ENCODE data around the gene LRFN2.

LRFN2 gene

DNA sequence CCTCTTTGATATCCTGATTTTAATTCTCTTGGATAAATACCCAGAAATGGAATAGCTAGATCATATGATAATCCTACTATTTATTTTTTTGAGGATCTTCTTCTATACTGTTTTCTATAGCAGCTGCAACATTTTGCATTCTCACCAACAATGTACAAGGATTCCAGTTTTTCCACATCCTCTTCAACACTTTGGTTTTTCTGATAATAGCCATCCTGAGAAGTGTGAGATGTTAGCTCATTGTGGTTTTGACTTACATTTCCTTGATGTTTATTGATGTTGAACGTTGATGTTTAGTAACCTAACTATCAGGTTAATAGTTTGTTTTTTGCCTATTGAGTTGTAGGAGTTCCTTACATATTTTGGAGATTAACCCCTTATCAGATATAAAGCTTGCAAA, 217.3 kb downstream of the LRFN2 start:
- no peak for DNase-seq

DNA sequence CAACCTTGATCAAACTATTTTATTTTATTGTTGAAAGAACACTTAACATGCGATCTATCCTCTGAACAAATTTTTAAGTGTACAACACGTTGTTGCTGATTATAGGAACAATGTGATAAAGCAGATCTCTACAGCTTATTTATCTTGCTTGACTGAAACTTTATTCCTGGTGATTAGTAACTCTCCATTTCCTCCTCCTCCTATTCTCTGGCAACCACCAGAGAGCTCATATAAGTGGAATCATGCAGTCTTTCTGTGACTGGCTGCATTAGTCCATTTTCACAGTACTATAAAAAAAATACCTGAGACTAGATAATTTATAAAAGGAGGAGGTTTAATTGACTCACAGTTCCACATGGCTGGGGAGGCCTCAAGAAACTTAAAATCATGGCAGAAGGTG, 218.1 kb downstream of the LRFN2 start:
- no peak for DNase-seq

DNA sequence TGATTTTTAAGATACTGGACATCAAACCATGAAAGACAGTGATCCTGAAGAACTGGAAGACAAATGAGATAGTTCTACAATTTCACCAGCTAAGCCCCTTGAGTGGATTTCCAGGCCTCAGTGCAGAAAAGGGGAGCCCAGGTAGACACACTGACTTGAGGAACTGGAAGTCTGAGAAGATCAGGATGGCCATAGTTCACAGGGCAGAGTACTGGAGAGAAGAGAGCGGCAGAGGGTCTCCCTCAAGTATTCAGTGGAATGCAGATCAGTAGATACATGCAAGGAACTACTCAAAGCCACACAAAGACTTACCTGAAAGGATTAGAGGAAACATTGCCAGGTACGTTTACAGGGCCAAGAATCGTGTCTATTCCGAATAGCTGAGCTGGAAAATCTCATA, 224.3 kb downstream of the LRFN2 start:
- DNase-seq = no peak

DNA sequence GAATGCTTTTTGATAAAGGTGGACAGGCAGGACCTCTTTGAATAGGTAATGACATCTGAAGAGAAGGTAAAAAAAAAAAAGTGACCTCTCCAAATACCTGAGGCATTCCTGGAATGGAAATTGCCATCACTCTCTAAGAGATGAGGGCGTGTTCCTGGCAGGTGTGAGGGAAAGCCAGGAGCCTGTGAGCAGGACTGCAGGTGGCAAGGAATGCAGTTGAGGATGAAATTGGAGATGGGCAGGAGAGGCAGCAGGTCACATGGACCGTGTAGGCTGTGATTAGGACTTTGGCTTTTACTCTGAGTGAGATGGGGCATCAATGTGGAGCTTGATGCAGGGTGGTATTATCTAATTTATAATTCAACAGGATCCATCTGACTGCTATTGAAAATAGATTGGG, 227.4 kb downstream of the LRFN2 start:
- no peak for DNase-seq

DNA sequence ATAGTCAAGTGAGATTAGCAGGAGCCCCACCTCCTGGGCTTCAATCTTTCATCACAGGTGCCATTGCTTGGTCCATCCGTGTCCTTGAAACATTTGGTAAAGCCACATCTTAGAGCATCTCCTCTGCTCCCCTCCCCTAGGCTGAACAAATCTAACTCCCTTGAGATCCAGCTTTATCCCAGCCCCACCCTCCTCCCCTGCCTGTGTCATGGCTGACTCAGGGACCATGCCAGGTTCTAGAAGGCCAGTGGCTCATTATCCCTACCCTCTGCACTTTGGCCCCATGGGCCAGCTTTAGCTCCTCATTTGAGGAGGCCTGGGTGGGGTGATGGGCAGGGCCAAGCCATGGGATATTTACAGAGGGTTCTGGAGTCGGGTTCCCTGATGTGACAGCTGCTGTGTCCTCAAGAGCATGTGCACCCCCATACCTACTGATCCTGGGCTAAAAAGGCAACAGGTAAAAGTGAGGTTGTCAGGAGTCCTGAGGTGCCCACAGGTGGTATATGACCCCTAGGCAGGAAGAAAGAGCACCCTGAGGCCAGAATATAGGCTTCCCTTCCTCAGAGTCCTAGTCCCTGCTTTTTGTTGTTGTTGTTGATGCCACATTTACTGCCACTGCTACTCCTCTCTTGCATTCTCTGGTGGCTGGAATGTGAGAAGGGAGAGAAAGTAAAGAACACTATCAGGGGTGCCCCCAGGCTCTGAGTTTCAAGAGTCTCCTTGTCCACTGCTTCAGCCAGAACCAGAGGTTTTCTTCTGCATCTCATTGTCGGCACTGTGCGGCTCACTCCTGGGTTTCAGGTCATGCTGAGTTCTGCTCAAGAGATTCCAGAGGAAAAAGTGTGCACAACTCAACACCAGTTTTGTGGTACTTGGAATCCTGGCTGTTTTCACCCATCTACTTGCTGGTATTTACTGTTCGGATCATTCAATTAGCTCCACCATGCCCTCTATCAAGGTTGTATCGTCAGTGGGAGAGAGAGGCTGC, 228.4 kb downstream of the LRFN2 start:
- no peak for DNase-seq

DNA sequence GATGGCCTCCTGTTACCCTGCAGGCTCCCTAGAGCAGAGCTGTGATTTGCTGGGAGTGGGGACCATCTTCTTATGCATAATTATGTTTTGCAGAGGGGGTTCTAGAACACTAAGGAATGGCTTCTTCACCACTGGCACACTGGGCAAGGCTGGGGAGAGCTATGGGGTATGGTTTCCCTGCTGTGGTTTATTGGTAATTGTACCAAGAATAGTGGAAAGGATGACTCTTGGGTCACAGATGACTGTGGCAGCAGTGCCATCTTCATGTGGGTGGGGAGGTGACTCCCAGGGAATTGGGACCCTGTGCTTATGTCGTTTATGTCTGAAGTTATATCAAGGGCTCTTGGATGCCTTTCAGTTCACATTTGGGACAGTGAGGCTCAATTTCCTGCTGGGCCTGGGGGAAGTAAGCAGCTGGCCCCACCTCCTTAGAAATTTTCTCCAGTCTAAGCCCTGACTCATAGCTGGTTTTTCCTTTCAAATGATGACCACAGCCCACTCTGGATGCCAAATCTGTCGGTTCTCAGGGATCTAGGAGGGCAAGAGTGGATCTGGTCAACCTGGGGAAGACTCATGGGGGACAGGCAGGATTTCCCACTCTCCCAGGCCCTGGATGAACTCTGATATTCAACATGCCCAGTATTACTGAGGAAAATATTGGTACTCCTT, 230.8 kb downstream of the LRFN2 start:
- DNase-seq = no peak

DNA sequence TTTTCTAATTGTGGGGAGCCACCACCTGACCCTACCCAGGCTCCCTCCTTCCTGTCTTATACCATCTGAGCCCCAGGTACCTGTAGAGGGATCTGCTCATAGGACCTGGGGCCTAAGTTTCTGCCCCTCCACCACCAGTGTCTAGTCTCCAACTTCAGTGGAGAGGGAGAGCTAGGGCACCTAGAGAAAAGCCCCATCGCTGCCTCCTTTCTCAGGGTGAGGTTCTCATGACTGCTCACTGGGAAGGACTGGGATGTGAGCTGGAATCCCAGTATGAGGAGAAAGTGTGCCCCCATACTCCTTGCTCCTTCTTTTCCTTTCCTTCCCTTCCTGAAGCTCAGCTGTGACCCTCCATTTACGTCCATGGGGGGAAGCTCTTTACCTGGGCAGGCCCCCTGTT, 231.6 kb downstream of the LRFN2 start:
- DNase-seq = no peak

DNA sequence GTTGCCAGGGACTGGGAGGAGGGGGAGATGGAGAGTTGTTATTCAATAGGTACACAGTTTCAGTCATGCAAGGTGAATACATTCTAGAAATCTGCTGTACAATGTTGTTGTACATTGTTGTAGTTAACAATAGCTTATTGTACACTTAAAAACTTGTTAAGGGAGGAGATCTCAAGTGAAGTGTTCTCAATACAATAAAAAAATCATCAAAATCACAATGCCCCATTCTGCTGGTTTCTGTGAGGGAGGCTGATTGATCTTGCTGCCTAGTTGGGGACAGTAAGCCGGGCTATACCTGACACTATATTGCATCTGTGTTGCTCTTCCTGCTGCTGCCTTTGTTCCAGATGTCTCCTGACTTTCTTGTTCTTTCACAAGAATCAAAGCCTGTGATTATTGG, 232.1 kb downstream of the LRFN2 start:
- no peak for DNase-seq

DNA sequence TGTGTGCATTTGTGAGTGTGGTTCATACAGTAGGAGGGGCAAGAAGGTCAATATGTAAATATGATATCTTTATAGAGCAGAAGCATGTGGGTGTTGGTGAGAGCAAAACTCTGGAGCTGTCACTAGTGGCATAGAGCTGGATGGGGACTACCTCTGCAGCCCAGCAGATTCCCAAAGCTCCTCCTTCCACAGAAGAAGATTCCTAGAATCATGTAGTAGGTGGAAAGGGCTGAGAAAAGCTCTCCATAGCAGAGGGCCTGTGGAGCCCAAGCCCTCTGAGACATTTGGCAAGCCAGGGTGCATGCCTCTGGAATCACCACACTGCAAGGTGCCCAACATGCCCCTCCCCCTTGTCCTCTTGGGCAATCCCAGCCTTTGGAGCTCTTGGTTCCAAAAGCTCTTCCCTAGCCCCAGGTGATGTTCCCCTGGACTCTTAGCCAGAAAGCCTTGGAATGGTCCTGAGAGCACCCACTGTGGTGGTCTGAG, 233.2 kb downstream of the LRFN2 start:
- DNase-seq = no peak

DNA sequence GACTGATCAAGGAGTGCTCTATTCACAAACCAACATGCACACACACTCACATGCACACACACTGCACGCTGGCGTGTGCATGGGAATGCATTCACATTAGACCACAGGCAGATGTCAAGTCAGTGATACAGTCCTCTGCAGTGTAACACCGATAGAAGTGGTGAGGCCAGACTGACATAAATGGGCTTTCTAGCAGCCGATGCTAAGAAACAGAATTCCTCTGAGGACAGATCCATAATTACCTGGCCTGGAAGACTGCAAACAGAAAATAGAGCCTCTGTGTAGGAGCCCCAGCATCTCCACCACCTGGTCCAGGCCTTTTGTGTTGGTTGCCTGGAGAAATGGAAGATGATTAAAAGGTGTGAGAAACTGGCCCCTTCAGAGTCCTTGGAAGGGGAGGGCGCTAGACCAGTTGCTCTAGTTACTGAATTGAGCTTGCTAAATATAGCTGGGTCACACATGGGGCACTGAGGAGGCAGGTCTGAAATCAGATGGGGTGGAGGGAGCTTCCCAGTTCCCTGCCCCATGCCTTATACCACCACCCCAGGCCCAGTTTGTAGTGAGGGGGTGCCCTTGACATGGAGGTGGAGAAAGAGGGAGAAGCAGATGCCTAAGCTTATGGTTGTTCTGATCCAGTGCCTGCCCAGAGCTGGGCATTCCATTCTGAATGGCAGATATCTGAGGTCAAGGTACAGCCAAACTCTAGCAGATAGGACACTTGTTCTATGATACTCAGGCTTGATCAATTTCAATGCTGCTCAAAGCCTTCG, 233.8 kb downstream of the LRFN2 start:
- no peak for DNase-seq

DNA sequence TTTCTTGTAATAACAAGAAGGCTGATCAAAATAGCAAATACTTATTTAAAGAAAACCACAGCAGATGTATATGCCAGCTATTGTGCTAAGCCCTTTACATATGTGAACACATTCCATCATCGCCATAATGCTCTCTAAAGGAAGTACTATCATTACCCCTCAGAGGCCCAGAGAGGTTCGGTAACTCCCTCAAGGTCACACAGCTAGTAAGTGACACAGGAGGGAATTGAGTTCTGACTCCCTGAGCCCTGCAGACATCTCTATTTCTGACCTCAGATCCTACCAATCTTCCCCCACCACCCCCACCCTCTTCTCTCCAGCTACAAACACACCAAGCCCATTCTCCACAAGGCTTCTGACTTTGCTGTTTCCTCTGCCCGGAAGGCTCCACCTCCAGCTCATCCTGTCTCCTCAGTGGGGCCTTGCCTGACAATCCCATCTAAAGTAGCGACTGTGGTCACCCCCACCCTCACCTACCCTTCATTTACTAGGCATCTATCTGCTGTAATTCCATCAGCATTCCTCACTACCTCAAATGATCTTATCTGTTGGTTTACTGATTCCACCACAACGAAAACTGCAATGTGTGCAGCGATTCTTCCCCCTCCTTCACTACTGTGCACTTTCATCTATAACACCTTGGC, 234.5 kb downstream of the LRFN2 start:
- no peak for DNase-seq

DNA sequence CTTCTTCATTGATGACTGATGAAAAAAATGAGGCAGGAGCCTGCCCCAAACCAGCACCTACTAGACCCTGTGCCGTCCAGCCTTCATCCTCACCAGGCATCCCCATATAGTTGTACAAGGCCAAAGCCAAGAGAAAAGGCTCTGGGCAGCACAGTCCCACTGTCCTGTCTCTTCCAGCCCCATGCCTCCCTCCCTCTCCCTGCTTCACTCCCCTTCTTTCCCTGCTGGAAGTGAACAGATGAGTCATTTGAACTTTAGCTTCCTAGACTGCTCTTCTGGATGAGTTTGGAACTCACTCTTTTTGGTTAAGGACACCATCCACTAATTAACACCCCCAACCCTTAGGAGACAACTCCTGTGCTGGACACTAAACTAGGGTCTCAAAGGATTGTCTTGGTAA, 235.2 kb downstream of the LRFN2 start:
- DNase-seq = no peak

DNA sequence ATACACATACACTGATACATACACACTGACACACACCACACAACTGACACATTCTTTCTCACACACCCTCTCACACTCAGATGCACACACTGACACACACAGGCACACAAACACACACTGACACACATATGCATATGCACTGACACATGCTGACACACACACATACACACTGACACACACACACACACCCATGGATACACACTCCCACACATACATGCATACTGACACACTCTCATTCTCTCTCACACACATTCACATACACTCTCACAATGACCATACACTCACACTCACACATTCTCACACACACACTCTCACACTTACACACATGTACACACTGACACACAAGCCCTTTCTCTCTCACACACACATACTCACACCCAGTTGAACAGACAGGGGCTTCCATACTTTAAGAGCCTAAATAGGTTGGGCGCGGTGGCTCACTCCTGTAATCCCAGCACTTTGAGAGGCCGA, 236.4 kb downstream of the LRFN2 start:
- DNase-seq = no peak

DNA sequence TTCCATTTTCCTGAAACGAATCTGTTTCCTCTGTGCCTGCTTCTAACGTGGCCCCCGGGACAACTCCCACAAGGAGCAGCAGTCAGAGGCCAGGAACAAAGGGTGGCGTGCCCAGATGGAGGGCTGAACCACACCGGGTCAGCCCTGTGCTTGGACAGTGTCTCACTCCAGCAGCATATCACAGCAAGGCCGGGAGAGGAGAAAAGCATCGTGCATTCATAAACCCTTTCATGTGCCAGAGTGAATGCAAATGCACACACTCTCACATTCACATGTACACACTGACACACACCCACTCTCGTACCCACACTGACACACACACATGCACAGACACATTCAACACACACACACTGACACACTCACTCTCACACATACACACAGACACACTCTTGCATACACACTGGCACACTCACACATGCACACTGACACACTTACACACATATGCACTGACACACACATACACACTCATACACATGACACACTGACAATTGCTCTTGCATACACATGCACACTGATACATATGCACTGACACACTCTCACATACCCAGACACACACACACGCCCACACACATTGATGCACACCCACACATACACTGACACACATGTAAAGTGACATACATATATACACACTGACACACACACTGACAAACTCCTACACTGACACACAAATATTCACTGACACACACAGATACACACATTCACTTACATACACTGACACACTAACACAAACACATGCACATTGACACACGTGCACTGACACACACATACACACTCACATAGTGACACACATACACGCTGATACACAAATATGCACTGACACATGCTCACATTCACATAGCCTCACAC, 237.0 kb downstream of the LRFN2 start:
- DNase-seq = no peak

DNA sequence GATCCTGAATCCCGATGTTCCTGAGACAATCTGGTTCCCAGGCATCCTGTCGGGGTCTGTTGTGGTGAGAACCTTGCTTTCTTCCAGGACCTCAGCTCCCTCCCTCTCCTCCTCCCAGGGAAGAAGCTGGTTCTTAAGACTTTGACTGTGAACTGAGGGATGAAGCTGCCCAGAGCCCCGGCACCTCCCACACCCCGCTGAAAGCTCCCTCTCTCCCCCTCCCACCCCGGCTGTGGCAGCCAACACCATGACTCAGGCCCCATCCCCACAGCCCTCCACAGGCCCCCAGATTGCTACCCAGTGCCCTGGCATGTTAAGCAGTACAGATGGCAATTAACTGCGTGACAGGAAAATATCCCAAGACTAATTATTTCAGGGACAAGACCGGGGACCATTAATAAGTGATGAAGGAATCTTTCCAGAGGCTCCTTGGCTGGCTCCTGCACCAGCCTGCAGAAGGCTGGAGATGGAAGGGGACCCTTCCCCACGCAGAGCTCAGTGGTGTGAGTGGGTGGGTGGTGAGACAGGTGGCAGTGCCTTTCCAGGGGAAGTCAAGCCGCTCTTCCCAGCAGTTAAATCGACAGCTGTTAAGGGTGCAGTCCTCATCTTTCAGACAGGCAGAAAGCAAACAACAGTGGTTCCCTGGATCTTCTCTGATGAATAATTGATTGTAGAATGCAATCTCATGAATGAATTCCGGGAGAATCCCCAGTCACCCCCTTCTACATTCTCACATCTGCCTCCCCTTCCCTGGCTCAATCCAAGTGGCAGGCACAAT, 237.9 kb downstream of the LRFN2 start:
- DNase-seq = no peak

DNA sequence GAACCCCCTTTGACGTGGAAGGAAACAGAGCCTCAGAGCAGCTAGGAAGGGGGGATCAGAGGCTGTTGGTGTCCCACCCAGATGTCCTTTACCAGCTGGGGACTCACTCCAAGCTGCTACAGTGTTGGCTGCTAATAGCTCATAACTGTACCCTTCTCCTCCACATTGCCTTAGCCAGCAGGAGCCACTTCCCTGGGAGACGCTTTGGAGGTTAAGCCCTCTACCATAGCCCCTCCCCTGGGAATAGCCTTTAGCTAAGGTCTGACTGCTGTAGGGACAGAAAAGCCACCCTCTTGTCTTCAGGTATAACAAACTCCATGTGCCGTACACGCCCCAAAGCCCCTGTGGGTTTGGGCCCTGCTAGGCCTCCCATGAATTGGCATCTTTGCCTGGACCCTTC, 238.6 kb downstream of the LRFN2 start:
- DNase-seq = no peak

DNA sequence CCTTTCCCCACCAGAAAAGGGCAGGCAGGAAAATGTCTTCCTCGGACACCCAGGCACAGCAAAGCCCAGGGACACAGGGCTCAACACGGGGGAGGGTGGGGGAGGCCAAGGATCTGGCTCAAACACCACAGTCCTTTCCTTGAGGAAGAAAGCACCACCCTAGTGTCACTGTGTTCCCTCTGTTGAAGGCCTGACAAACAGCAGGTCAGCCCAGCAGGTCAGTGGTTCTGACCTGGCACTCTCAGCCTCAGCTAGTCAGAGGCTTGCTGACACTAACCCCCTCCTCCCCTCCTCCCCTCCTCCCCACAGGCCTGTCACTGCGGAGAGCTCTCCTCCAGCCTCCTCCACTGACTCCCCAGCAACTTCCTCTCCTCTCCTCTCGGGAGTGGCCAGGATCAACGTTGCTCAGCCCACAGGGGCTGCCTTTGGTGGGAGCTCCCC, 239.6 kb downstream of the LRFN2 start:
- no peak for DNase-seq

DNA sequence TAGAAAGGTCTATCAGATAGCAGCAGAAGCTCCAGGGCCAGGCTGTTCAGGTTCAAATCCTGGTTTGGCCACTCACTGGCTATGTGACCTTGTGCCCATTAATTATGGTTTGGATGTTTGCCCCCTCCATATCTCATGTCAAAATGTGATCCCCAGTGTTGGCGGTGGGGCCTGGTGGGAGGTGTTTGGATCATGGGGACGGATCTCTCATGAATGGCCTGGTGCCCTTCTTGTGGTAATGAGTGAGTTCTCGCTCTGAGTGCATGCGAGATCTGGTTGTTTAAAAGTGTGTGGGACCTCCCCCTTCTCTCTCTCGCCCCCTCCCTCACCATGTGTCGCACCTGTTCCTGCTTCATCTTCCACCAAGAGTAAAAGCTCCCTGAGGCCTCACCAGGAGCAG, 240.9 kb downstream of the LRFN2 start:
- no peak for DNase-seq

DNA sequence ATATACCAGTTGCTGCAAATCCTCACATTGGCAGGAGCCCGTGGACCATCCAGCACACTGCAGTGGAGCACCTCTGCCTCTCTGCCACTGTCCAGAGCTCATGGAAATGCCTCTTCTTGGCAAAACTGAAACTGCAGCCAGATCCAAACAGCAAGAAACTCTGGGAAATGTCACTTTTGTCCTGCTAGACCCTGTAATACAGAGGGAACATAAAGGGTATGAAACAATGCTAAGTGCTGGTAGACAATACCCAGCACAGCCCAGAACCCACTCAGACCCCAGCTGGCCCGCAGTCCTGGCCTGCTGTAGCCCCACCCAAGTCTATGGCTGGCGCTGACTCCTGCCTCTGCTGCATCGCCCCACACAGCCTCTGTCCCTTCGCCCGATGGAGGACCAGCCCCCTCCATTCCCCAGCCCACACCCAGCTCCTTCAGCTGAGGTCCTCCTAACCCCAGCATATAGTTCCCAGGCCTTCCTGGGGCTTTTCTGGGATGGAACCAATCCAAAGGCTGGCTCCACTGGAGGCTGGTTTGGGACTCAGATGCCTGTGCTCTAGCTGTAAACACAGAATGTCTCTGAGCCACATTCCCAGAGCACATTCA, 242.5 kb downstream of the LRFN2 start:
- DNase-seq = no peak

DNA sequence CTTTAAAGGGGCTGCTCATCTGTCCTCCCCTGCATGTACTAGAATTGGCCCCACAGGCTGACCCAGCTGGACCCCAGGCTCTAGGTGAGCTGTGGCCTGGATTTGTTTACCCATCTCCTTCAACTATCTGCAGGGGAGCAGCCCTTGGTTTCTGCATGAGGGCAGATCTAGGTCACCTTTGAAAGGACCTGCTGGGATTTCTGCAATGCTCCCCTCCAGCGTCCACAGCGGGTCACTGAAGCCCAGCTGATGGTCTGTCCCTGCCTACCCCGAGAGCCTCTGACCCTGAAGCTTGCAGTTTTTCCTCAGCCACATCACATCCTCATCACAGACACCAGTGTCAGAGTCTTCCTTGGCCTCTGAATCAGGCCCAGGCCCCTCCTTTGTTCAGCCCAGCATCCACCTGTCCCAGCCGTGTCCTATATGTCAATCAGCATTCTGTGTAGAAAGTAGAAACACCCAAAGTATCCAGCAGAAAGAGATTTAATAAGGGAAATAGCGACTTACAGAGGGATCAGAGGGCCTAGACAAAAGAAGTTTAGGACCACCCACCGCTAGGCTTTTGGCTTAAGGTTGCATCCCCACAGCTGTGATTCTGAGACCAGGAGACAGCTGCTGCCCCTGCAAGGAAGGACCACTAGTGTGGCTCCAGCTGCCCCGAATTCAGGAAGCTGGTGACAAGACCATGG, 243.1 kb downstream of the LRFN2 start:
- no peak for DNase-seq

Measured in CD4-positive, alpha-beta T cell treated with Interleukin-4 for 4 hours (primary cell).